DOHH2 (cell line): ENCODE data around the gene SLC6A12.
"Not testable (repeated sequence)": the region's sequence is repeated elsewhere in the genome, so short reads cannot be mapped to it uniquely, and the experiment has no call there.

Experiments used
- H3F3A ChIP-seq: fragments of 200-600 bp; sonication (generic), shearing (Covaris generic); 2 replicates; pipeline ENCODE4 v1.6.0; 2016; ENCODE audit warnings: antibody characterized with exemption, mild to moderate bottlenecking; ENCODE audit not compliant: control insufficient read depth, insufficient read depth
- H3K27ac ChIP-seq: fragments of 200-600 bp; sonication (generic); 2 replicates; pipeline ENCODE4 v1.5.1; 2014; ENCODE audit warnings: low read depth, mild to moderate bottlenecking, low read length, moderate library complexity
- H3K27me3 ChIP-seq: fragments of 200-600 bp; sonication (generic); 2 replicates; pipeline ENCODE4 v1.6.1; 2014; ENCODE audit warnings: mild to moderate bottlenecking, low read length, mixed read lengths; ENCODE audit not compliant: control insufficient read depth
- H3K36me3 ChIP-seq: fragments of 200-600 bp; sonication (generic); 2 replicates; pipeline ENCODE4 v1.6.1; 2014; ENCODE audit warnings: mild to moderate bottlenecking, low read length, moderate library complexity, mixed read lengths; ENCODE audit not compliant: control insufficient read depth
- H3K4me1 ChIP-seq: fragments of 200-600 bp; sonication (generic); 2 replicates; pipeline ENCODE4 v1.6.1; 2014; ENCODE audit warnings: mild to moderate bottlenecking, low read length, mixed read lengths; ENCODE audit not compliant: control insufficient read depth
- H3K4me2 ChIP-seq: fragments of 200-600 bp; sonication (generic); 2 replicates; pipeline ENCODE4 v1.6.0; 2014; ENCODE audit warnings: mild to moderate bottlenecking, low read length, moderate library complexity
- H3K4me3 ChIP-seq: fragments of 200-600 bp; sonication (generic); 2 replicates; pipeline ENCODE4 v1.5.1; 2014; ENCODE audit warnings: mild to moderate bottlenecking, low read length, mixed read lengths
- H3K79me2 ChIP-seq: fragments of 200-600 bp; sonication (generic); 2 replicates; pipeline ENCODE4 v1.6.1; 2014; ENCODE audit warnings: mild to moderate bottlenecking, low read length, mixed read lengths; ENCODE audit not compliant: control insufficient read depth
- H3K9me2 ChIP-seq: fragments of 200-600 bp; sonication (generic); replicated peaks from 2 replicates; pipeline ENCODE4 v1.6.1; 2014; ENCODE audit warnings: mild to moderate bottlenecking, low read length, mixed read lengths; ENCODE audit not compliant: control insufficient read depth
- H3K9me3 ChIP-seq: fragments of 200-600 bp; sonication (generic); 2 replicates; pipeline ENCODE4 v1.6.1; 2014; ENCODE audit warnings: antibody characterized with exemption, low read length, mixed read lengths; ENCODE audit not compliant: control insufficient read depth, insufficient read depth
- H4K20me1 ChIP-seq: fragments of 200-600 bp; sonication (generic); 2 replicates; pipeline ENCODE4 v1.6.0; 2014; ENCODE audit warnings: low read depth, mild to moderate bottlenecking, antibody characterized with exemption, low read length, moderate library complexity; ENCODE audit not compliant: control insufficient read depth, insufficient read depth
- EZH2phosphoT487 ChIP-seq: fragments of 200-600 bp; sonication (generic); IDR thresholded peaks from 2 replicates; pipeline ENCODE4 v1.6.1; 2017; ENCODE audit warnings: borderline replicate concordance, mild to moderate bottlenecking, antibody characterized with exemption, low read length, moderate library complexity, mixed read lengths
- TF ChIP-seq, protein P1 (sequence below): fragments of 200-600 bp; sonication (generic); IDR thresholded peaks from one replicate; pipeline ENCODE4 v1.5.1; 2014; ENCODE audit warnings: antibody characterized with exemption, mild to moderate bottlenecking, low read depth, low read length; ENCODE audit not compliant: poor library complexity, severe bottlenecking

SLC6A12 gene

DNA sequence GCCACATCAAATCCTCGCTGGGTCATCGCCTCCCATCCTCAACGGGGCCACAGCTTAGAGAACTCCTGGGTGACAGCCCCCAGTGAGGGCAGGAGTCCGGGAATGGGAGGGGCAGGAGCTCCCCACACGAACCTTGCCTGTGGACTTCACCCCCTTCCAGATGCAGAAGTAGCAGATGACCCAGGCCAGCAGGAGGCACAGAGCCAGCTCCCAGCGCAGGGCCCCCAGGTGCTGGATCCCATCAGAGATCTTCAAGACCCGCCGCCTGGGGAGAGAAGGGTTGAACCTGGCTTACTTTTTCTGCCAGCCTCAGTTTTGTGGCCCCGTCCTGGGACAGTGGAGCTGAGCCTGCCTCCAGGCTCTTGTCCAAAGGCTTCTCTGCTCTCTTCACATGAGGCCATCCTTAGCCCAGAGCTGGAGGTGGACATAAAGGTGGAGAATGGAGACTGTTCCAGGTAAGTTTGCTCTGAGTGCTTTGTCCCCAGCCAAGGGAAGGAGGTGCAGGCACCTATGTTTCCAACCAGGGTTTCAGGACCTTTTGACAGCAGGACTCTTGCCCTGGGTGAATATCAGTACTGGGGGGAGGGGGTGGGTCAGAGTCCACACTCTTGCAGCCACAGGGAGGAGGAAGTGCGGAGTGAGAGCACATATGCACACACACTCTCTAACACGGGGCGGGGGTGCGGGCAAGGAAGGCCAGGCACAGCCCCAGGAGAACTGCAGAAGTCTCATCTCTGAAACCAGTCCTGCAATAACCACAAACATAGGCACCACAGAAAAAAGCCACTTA lies 23.3 kb upstream of the SLC6A12 start:
- no peaks in the 10 kb centered on the region for H3K79me2 ChIP-seq
- H4K20me1 ChIP-seq = no peaks in the 10 kb centered on the region
- H3K9me2 ChIP-seq = no peaks in the 10 kb centered on the region
- no peaks in the 10 kb centered on the region for H3K36me3 ChIP-seq
- peaks cover 16% of the 10 kb centered on the region; the same call in 1 of the 2 replicates for H3K9me3 ChIP-seq
- H3K4me1 ChIP-seq = no peaks in the 10 kb centered on the region
- no peaks in the 10 kb centered on the region for H3K27me3 ChIP-seq
- no peak overlapping the region for H3K4me2 ChIP-seq
- no peak overlapping the region for H3K27ac ChIP-seq
- H3K4me3 ChIP-seq = no peak overlapping the region
- H3F3A ChIP-seq = no peaks in the 10 kb centered on the region
- no peak for TF ChIP-seq EZH2phosphoT487

DNA sequence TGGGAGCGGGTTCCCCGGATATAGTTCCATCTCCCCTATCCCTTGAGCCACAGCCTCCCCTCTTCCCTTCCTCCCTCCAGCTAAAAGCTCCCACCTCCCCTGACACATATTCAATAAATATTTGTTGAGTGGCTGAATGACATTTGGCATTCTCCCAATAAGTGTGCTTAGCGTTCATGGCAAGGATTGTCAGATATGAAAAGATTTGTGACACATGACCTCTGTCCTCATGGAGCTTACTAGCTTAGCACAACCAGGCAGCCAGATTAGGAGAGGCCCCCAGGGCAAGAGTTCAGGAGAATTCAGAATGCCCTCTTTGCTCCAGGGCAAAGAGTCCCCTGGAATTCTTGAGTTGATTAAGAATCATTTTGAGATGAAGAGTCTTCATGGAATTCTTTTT lies 22.5 kb upstream of the SLC6A12 start:
- Histone ChIP-seq H3K9me2 (no peaks in the 10 kb centered on the region), H3K36me3 (no peaks in the 10 kb centered on the region), H3K79me2 (no peaks in the 10 kb centered on the region), H3K27me3 (no peaks in the 10 kb centered on the region), H3K4me3 (no peak overlapping the region), H3K9me3 (peaks cover 16% of the 10 kb centered on the region; the same call in 1 of the 2 replicates), H3K4me1 (no peaks in the 10 kb centered on the region), H3F3A (no peaks in the 10 kb centered on the region), H4K20me1 (no peaks in the 10 kb centered on the region), H3K27ac (no peak overlapping the region), H3K4me2 (no peak overlapping the region)
- no peak for TF ChIP-seq EZH2phosphoT487
- TF ChIP-seq, protein P1, sequence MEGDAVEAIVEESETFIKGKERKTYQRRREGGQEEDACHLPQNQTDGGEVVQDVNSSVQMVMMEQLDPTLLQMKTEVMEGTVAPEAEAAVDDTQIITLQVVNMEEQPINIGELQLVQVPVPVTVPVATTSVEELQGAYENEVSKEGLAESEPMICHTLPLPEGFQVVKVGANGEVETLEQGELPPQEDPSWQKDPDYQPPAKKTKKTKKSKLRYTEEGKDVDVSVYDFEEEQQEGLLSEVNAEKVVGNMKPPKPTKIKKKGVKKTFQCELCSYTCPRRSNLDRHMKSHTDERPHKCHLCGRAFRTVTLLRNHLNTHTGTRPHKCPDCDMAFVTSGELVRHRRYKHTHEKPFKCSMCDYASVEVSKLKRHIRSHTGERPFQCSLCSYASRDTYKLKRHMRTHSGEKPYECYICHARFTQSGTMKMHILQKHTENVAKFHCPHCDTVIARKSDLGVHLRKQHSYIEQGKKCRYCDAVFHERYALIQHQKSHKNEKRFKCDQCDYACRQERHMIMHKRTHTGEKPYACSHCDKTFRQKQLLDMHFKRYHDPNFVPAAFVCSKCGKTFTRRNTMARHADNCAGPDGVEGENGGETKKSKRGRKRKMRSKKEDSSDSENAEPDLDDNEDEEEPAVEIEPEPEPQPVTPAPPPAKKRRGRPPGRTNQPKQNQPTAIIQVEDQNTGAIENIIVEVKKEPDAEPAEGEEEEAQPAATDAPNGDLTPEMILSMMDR = no peak

DNA sequence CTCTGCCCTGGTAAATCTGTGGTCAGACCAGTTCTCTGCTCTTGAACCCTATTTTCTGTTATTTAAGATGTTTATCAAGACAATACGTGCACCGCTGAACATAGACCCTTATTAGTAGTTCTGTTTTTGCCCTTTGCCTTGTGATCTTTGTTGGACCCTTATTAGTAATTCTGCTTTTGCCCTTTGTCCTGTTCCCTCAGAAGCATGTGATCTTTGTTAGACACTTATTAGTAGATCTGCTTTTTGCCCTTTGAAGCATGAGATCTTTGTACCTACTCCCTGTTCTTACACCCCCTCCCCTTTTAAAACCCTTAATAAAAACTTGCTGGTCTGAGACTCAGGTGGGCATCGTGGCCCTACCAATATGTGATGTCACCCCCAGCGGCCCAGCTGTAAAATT lies 22.0 kb upstream of the SLC6A12 start:
- H3K4me1 ChIP-seq, H3K9me2 ChIP-seq, H3K4me2 ChIP-seq, H3K27ac ChIP-seq, H4K20me1 ChIP-seq, H3K4me3 ChIP-seq, H3K27me3 ChIP-seq, H3K79me2 ChIP-seq, H3K36me3 ChIP-seq, H3F3A ChIP-seq: not testable (repeated sequence)
- H3K9me3 ChIP-seq = peaks cover 16% of the 10 kb centered on the region; the same call in 1 of the 2 replicates

DNA sequence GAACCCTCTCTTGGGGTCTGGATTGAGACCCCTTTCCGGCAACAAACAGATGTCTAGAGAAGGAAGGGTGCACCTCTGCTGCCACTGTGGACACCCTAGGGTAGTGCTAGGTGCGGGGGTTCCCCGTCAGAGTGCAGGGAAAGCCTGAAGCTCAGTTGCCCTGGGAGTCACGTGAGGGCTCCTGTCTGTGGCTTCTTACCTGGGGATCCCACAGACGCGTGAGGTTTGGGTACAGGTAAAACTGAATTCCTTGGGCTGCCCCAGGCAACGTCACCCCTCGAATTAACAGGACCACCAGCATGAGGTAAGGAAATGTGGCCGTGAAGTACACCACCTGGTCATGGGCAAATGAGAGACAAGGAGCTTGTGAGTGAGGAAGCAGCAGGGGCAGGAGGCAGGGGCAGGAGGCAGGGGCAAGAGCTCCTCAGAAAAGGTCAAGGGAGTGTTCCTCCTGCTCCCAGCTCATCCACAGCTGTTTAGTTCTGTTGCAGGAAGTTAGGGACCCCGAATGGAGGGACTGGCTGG lies 21.0 kb upstream of the SLC6A12 start:
- H3K4me2 ChIP-seq = no peak overlapping the region
- no peaks in the 10 kb centered on the region for H3F3A ChIP-seq
- no peak overlapping the region for H3K27ac ChIP-seq
- no peaks in the 10 kb centered on the region for H3K27me3 ChIP-seq
- no peaks in the 10 kb centered on the region for H4K20me1 ChIP-seq
- H3K4me3 ChIP-seq = no peak overlapping the region
- H3K4me1 ChIP-seq = no peaks in the 10 kb centered on the region
- TF ChIP-seq EZH2phosphoT487 = no peak
- TF ChIP-seq, protein P1 = no peak
- H3K9me3 ChIP-seq = peaks cover 16% of the 10 kb centered on the region; the same call in 1 of the 2 replicates
- H3K36me3 ChIP-seq = no peaks in the 10 kb centered on the region
- no peaks in the 10 kb centered on the region for H3K9me2 ChIP-seq
- H3K79me2 ChIP-seq = no peaks in the 10 kb centered on the region
